Endothelial cell of umbilical vein (primary cell): Measurements from ENCODE around the gene ATRNL1.

Experiments used
- JUN ChIP-seq: IDR thresholded peaks from 2 replicates; pipeline ENCODE4 v1.6.1; 2011; ENCODE audit warnings: borderline replicate concordance, low read depth; ENCODE audit not compliant: insufficient read length, insufficient read depth
- POLR2A ChIP-seq: IDR thresholded peaks from 2 replicates; pipeline ENCODE4 v1.6.1; 2012; ENCODE audit warnings: low read depth, mild to moderate bottlenecking, control low read depth, low read length
- POLR2AphosphoS5 ChIP-seq: IDR thresholded peaks from 2 replicates; pipeline ENCODE4 v1.6.1; 2012; ENCODE audit warnings: low read depth, mild to moderate bottlenecking, control low read depth, low read length, moderate library complexity; ENCODE audit not compliant: insufficient read depth
- TF ChIP-seq, protein P1 (sequence below), 2 donors: IDR thresholded peaks; 1 replicate in 1 of 2; 2 replicates in 1 of 2; pipeline ENCODE4 v1.5.1; 2011; ENCODE audit warnings: low read length in 2 of 2, mild to moderate bottlenecking in 2 of 2, moderate library complexity in 2 of 2, control low read depth in 1 of 2, inconsistent platforms in 1 of 2, low read depth in 1 of 2; ENCODE audit not compliant: insufficient read depth in 1 of 2; ENCODE audit errors: extremely low read depth in 1 of 2

DNA sequence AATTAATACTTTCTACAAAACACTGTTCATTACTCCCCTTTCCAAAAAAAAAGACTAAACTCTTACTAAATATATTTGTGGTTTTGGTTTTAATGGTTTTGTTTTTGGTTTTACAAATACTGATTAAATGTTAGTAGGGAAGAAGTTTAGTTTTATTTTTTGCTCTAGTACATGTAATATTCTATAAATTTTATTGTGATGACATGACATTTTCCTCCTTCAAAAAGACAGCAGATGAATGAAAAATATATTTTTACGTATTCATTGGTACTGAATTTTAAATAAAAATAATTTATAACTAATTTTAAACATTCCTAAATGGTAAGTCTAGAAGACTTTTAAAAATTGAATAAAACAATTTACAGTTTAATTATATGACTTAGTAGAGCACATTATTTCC is 667.0 kb downstream of the ATRNL1 start:
- TF ChIP-seq JUN, result no peak
- TF ChIP-seq, protein P1, sequence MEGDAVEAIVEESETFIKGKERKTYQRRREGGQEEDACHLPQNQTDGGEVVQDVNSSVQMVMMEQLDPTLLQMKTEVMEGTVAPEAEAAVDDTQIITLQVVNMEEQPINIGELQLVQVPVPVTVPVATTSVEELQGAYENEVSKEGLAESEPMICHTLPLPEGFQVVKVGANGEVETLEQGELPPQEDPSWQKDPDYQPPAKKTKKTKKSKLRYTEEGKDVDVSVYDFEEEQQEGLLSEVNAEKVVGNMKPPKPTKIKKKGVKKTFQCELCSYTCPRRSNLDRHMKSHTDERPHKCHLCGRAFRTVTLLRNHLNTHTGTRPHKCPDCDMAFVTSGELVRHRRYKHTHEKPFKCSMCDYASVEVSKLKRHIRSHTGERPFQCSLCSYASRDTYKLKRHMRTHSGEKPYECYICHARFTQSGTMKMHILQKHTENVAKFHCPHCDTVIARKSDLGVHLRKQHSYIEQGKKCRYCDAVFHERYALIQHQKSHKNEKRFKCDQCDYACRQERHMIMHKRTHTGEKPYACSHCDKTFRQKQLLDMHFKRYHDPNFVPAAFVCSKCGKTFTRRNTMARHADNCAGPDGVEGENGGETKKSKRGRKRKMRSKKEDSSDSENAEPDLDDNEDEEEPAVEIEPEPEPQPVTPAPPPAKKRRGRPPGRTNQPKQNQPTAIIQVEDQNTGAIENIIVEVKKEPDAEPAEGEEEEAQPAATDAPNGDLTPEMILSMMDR (IDR thresholded peaks at IDR 0.05; ENCODE audit: extremely low read depth in 1 of 2, insufficient read depth in 1 of 2, low read depth in 1 of 2, low read length in 2 of 2), result no peak
- TF ChIP-seq POLR2A, result no peak
- TF ChIP-seq POLR2AphosphoS5, result no peak
